HepG2 (cell line): Measurements from ENCODE around the gene FAHD1. TPM values are rescaled to one million over a fixed set of nuclear protein-coding genes. Genes with fewer than 3 reads are reported as not detected.

Experiments used
- ATAC-seq: fragments of 200-7000 bp; cut with Tn5 transposase; 3 replicates; pipeline ENCODE4 v1.9.1; 2020; ENCODE audit warnings: mild to moderate bottlenecking, moderate library complexity
- BruUV-seq: library from RNA; stranded (reverse); fragments of 400-500 nt; replicated peaks from 2 replicates; lab custom pipeline; 2021; lab: Mats Ljungman, UMichigan
- CTCF ChIA-PET: fragments of 300-600 bp; formaldehyde crosslinking; extraction: SDS; loops from one replicate; lab custom pipeline; 2021; ENCODE audit warnings: low total read pairs, inconsistent platforms, low intra/inter-chr PET ratio; lab: Yijun Ruan, JAX
- POLR2A ChIA-PET: fragments of 350-600 bp; sonication (Branson Sonifier 250); formaldehyde crosslinking; loops from one replicate; lab custom pipeline; 2020; ENCODE audit warnings: antibody characterized with exemption, inconsistent platforms; lab: Yijun Ruan, JAX
- DNase-seq: peaks from one replicate; pipeline ENCODE4 v3.0.0-alpha.2; 2015; ENCODE audit warnings: low spot score
- FAIRE-seq: peaks from 3 replicates; lab custom pipeline; 2011; peaks lifted over from hg19 to GRCh38; lab: Jason Lieb, UNC
- H2AFZ ChIP-seq: one replicate; pipeline ENCODE4 v1.6.1; 2011; ENCODE audit warnings: low read length, inconsistent platforms
- H3K27ac ChIP-seq: fragments of 300-600 bp; 3 replicates; pipeline ENCODE4 v1.8.0; 2011; ENCODE audit warnings: mixed run types, mild to moderate bottlenecking, mixed read lengths, low read length, inconsistent platforms; ENCODE audit not compliant: insufficient read depth; ENCODE audit errors: extremely low read length
- H3K27me3 ChIP-seq, 2 experiments: fragments of 200-600 bp in 1 of 2; 2 replicates in 1 of 2; 3 replicates in 1 of 2; pipeline versions ENCODE4 v1.6.0 to v1.8.0; 2011; ENCODE audit warnings: low read length in 2 of 2, mild to moderate bottlenecking in 2 of 2, moderate library complexity in 2 of 2, inconsistent platforms in 1 of 2; ENCODE audit not compliant: insufficient read depth in 2 of 2, control insufficient read depth in 1 of 2
- H3K36me3 ChIP-seq, 2 experiments: fragments of 200-600 bp in 1 of 2; replicated peaks in 1 of 2; 2 replicates in 1 of 2; 3 replicates in 1 of 2; pipeline versions ENCODE4 v1.5.1 to v1.8.0; 2011; ENCODE audit warnings: low read length in 2 of 2, inconsistent platforms in 1 of 2; ENCODE audit not compliant: insufficient read depth in 2 of 2, control insufficient read depth in 1 of 2
- H3K4me1 ChIP-seq: 2 replicates; pipeline ENCODE4 v1.5.1; 2012; ENCODE audit warnings: low read length, inconsistent platforms; ENCODE audit not compliant: insufficient read depth
- H3K4me2 ChIP-seq: 2 replicates; pipeline ENCODE4 v1.6.0; 2011; ENCODE audit warnings: low read depth, low read length, inconsistent platforms
- H3K4me3 ChIP-seq, 3 experiments: fragments of 200-600 bp in 1 of 3; sonication (generic), shearing (Covaris generic) in 1 of 3; replicated peaks in 1 of 3; 2 replicates each; pipeline ENCODE4 v1.5.1; 2011 to 2016; ENCODE audit warnings: low read length in 3 of 3, inconsistent platforms in 2 of 3, low read depth in 2 of 3, mild to moderate bottlenecking in 2 of 3, control low read depth in 1 of 3, mixed read lengths in 1 of 3; ENCODE audit not compliant: insufficient read depth in 1 of 3
- H3K79me2 ChIP-seq: one replicate; pipeline ENCODE4 v1.6.1; 2011; ENCODE audit warnings: low read length, inconsistent platforms; ENCODE audit not compliant: insufficient read depth
- H3K9ac ChIP-seq: 2 replicates; pipeline ENCODE4 v1.6.0; 2011; ENCODE audit warnings: mild to moderate bottlenecking, low read depth, low read length, inconsistent platforms; ENCODE audit not compliant: insufficient read depth
- H3K9me3 ChIP-seq: 2 replicates; pipeline ENCODE4 v1.5.1; 2012; ENCODE audit warnings: mild to moderate bottlenecking, low read length
- H4K20me1 ChIP-seq: 2 replicates; pipeline ENCODE4 v1.6.0; 2011; ENCODE audit warnings: inconsistent platforms, mild to moderate bottlenecking, low read length, moderate library complexity; ENCODE audit not compliant: insufficient read depth
- AGO2 ChIP-seq: fragments of 200-400 bp; formaldehyde crosslinking; optimal IDR thresholded peaks from 2 replicates; pipeline ENCODE3; 2017; ENCODE audit warnings: mild to moderate bottlenecking, low read depth, low read length, moderate library complexity
- CBX5 ChIP-seq: sonication (generic); formaldehyde crosslinking; IDR thresholded peaks from 2 replicates; pipeline ENCODE4 v1.4.0; 2020; ENCODE audit warnings: missing genetic modification reagents, borderline replicate concordance
- POLR2AphosphoS5 ChIP-seq: IDR thresholded peaks from 2 replicates; pipeline ENCODE4 v1.6.1; 2012; ENCODE audit warnings: low read depth, low read length
- SMARCC2 ChIP-seq: fragments of 450-650 bp; IDR thresholded peaks from 2 replicates; pipeline ENCODE4 v1.6.1; 2017; ENCODE audit warnings: antibody characterized with exemption, mild to moderate bottlenecking
- ZFYVE20 ChIP-seq: sonication (generic); formaldehyde crosslinking; IDR thresholded peaks from 2 replicates; pipeline ENCODE4 v1.8.0; 2023; ENCODE audit warnings: low read depth, mild to moderate bottlenecking, moderate library complexity, missing genetic modification reagents, borderline replicate concordance
- ZNF318 ChIP-seq: sonication (generic); formaldehyde crosslinking; IDR thresholded peaks from 2 replicates; pipeline ENCODE4 v1.4.0; 2020; ENCODE audit warnings: mild to moderate bottlenecking, missing genetic modification reagents
- ZNF343 ChIP-seq: sonication (generic); formaldehyde crosslinking; IDR thresholded peaks from 2 replicates; pipeline ENCODE4 v1.4.0; 2020; ENCODE audit warnings: mild to moderate bottlenecking, missing genetic modification reagents
- ZNF556 ChIP-seq: sonication (generic); formaldehyde crosslinking; IDR thresholded peaks from 2 replicates; pipeline ENCODE4 v1.4.0; 2020; ENCODE audit warnings: mild to moderate bottlenecking, missing genetic modification reagents, borderline replicate concordance
- ZNF687 ChIP-seq: sonication (generic); formaldehyde crosslinking; IDR thresholded peaks from 2 replicates; pipeline ENCODE4 v1.5.1; 2020; ENCODE audit warnings: mild to moderate bottlenecking, missing genetic modification reagents, moderate library complexity
- ZNF782 ChIP-seq: sonication (generic); formaldehyde crosslinking; IDR thresholded peaks from 2 replicates; pipeline ENCODE4 v1.4.0; 2020; ENCODE audit warnings: missing genetic modification reagents, mild to moderate bottlenecking, borderline replicate concordance
- WGBS: methylation state at CpG from one replicate; pipeline ENCODE4 v1.1.6; 2017; ENCODE audit warnings: low lambda C conversion rate; 5-methylcytosine and 5-hydroxymethylcytosine counted together
- in situ Hi-C: cut with HindIII; loops from 2 replicates; pipeline ENCODE4 v1.10.0; 2017; ENCODE audit warnings: low pct_unique_long_range_greater_than_20kb; ENCODE audit not compliant: extremely low pct_ligation_motif_present
- intact Hi-C: fragments of 100-400 bp; cut with micrococcal nuclease; formaldehyde crosslinking; loops from one replicate; pipeline ENCODE4 v1.10.0; 2022; ENCODE audit not compliant: unreplicated experiment
- polyA plus RNA-seq, 8 experiments: library from polyadenylated mRNA; depleted of rRNA in 3 of 8; stranded (reverse) in 7 of 8; unstranded in 1 of 8; fragments of >200 nt; fragmentation: Illumina TruSeq in 4 of 8; extraction: Trizol in 4 of 8; gene quantifications; 2 replicates each; pipeline versions ENCODE4 v1.2.1 to v1.2.3, GENCODE V29; 2011 to 2016; ENCODE audit warnings: low read depth in 4 of 8, missing spikeins in 1 of 8, mixed read lengths in 1 of 8; ENCODE audit not compliant: insufficient read depth in 1 of 8
- total RNA-seq, 5 experiments: library from RNA; depleted of rRNA; stranded (reverse); fragments of >200 nt; fragmentation: Illumina TruSeq; extraction: Trizol; gene quantifications; 2 replicates each; pipeline ENCODE4 v1.2.3, GENCODE V29; 2016; ENCODE audit warnings: low read depth in 1 of 5

The FAHD1 gene
- total and polyA plus RNA-seq, 2 of the 13 experiments (the other 11 are each of a cell fraction or from before 2014, with no cell fraction given), result 39.0 to 45.3 TPM

GRCh38 chr16:1831186-1832075, 4.4 kb downstream of the FAHD1 start:
- CTCF ChIA-PET, result no interaction called here
- no peak for DNase-seq
- H3K9me3 ChIP-seq, result no peaks in the 10 kb centered on the region
- no peak overlapping the region for H2AFZ ChIP-seq
- peak overlapping the region; percentile 11; the same call in 1 of the 2 replicates for H3K4me2 ChIP-seq
- H3K79me2 ChIP-seq, result peaks cover 47% of the 10 kb centered on the region
- no peak overlapping the region for H3K9ac ChIP-seq
- POLR2A ChIA-PET, result interaction anchor here (1.2 kb wide), 1 partner anchor 37 kb away, joined by 3 read pairs; no protein-coding TSS in a partner anchor
- no peak overlapping the region for H3K4me3 ChIP-seq
- no TSS peak for BruUV-seq
- no peak for FAIRE-seq
- 92% methylated on average over 18 of the region's 19 CpGs for WGBS
- intact Hi-C loops, result no loop called here
- no peaks in the 10 kb centered on the region; a peak in 1 of 5 replicates for H3K27me3 ChIP-seq
- peaks cover 57% of the 10 kb centered on the region for H3K4me1 ChIP-seq
- in situ Hi-C loops, result no loop called here
- H3K27ac ChIP-seq, result peak overlapping the region; percentile 93
- peaks cover 0 to 1% of the 10 kb centered on the region in 2 experiments; a peak in 2 of 5 replicates for H3K36me3 ChIP-seq
- peaks cover 5% of the 10 kb centered on the region; the same call in 1 of the 2 replicates for H4K20me1 ChIP-seq
- ATAC-seq, result no peak
- TF ChIP-seq ZNF318 (no peak), SMARCC2 (no peak), CBX5 (CRISPR knock-in tag) (no peak), ZNF343 (no peak), ZNF556 (CRISPR knock-in tag) (no peak), ZFYVE20 (CRISPR knock-in tag) (no peak), AGO2 (peak; percentile 29), ZNF687 (CRISPR knock-in tag) (0 out of 2 replicates have a peak, but pooled peaks have one; percentile 14), ZNF782 (no peak), POLR2AphosphoS5 (0 out of 2 replicates have a peak, but pooled peaks have one; percentile 42)
